HG03442 (cell line): ENCODE results near the gene COL6A1.
"Not testable (repeated sequence)": the region's sequence is repeated elsewhere in the genome, so short reads cannot be mapped to it uniquely, and the experiment has no call there.

Source experiments
- ATAC-seq: cut with Tn5 transposase; IDR thresholded peaks from one replicate; pipeline ENCODE4 v1.9.1; 2021; ENCODE audit warnings: mild to moderate bottlenecking, moderate library complexity; ENCODE audit not compliant: unreplicated experiment

The COL6A1 gene

DNA sequence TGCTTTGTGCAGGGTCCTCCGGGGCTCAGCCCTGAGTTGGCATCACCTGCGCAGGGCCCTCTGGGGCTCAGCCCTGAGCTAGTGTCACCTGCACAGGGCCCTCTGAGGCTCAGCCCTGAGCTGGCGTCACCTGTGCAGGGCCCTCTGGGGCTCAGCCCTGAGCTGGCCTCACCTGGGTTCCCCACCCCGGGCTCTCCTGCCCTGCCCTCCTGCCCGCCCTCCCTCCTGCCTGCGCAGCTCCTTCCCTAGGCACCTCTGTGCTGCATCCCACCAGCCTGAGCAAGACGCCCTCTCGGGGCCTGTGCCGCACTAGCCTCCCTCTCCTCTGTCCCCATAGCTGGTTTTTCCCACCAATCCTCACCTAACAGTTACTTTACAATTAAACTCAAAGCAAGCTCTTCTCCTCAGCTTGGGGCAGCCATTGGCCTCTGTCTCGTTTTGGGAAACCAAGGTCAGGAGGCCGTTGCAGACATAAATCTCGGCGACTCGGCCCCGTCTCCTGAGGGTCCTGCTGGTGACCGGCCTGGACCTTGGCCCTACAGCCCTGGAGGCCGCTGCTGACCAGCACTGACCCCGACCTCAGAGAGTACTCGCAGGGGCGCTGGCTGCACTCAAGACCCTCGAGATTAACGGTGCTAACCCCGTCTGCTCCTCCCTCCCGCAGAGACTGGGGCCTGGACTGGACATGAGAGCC is 22.7 kb downstream of the COL6A1 start:
- no peak for ATAC-seq

DNA sequence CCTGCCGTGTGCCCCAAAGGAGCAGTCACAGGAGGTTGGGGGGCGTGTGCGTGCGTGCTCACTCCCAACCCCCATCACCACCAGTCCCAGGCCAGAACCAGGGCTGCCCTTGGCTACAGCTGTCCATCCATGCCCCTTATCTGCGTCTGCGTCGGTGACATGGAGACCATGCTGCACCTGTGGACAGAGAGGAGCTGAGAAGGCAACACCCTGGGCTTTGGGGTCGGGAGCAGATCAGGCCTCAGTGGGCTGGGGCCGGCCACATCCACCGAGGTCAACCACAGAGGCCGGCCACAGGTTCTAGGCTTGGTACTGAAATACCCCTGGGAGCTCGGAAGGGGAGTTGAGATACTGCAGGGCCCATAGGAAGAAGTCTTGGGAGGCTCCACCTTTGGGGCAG is 23.5 kb downstream of the COL6A1 start:
- ATAC-seq, result no peak

DNA sequence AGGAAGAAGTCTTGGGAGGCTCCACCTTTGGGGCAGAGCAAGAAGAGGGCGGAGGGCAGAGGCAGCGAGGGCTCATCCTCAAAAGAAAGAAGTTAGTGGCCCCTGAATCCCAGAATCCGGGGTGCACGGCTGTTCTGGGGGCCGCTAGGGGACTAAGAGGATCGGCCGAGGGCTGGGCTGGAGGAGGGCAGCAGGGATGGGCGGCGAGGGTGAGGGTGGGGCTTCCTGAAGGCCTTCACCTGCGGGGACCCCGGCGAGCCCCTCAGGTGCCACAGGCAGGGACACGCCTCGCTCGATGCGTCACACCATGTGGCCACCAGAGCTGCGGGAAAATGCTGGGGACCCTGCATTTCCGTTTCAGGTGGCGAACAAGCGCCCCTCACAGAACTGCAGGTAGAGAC is 23.9 kb downstream of the COL6A1 start:
- no peak for ATAC-seq

DNA sequence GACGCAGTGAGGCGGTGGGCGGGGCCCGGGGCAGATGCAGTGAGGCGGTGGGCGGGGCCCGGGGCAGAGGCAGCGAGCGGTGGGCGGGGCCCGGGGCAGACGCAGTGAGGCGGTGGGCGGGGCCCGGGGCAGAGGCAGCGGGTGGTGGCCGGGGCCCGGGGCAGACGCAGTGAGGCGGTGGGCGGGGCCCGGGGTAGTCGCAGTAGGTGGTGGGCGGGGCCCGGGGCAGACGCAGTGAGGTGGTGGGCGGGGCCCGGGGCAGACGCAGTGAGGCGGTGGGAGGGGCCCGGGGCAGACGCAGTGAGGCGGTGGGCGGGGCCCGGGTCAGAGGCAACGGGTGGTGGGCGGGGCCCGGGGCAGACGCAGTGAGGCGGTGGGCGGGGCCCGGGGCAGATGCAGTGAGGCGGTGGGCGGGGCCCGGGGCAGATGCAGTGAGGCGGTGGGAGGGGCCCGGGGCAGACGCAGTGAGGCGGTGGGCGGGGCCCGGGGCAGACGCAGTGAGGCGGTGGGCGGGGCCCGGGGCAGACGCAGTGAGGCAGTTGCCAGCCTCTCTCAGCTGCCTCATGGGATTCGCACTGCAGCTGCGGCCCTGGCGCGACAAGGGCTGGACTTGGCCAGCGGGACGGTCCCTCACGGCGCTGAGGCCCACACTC is 24.4 kb downstream of the COL6A1 start:
- not testable (repeated sequence) for ATAC-seq

DNA sequence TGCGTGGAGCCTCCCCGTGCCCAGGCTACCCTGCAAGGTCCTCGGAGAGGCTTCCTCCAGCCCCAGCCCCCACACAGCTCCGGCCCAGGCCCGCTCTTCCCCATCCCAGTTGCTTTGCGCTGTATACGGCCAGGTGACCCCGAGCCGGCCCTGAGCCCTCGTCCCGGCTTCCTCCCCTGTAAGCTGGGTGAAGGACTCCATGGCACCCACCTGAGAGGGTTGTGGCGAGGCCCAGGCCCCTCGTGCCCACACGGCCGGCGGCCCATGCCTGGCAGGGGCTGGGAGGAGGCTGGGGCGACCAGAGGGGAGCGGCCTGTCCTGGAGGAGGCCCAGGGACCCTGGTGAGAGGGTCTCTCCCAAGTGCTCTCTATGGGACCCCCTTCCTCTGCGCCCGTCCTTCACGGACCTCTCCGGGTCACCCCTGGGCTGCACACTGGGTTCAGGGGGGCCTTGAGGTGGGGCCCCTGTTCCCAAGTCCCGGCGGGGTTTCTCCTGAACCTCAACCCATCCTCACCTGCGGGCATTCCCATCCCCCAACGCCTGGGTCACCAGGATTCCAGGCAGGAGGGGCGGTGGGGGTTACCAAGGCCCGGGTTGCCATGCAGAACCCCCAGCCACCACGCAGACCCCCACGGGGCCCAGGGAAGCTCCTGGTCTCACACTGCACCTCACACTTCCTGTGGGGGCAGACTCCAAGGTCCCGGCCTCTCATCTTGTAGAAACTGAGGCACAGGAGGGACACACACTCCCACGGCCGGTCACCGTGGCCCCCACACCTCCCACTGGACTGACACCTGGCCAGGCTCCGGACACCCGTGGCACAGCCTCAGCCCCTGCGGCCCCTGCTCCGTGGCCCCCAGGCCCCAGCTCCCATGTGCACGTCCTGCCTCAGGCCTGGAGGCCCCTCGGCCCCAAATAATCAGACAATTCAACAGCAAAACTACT is 25.2 kb downstream of the COL6A1 start:
- ATAC-seq, result no peak

DNA sequence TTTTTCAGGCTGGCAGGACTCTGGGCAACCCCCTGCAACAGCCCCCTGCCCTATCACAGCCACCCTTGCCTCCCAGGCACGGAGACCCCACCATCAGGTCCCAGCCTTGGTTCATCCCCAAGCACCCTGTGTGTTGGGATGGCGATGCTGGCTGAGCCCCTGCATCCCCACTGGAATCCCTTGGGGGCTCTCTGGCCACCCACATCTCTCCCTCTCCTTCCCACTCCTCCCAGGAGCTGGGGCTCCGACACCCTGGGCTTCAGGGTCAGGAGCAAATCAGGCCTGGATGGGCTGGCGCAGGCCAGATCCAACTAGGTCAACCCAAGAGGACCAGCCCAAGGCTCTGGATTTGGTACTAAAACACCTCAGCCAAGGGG is 25.9 kb downstream of the COL6A1 start:
- no peak for ATAC-seq

DNA sequence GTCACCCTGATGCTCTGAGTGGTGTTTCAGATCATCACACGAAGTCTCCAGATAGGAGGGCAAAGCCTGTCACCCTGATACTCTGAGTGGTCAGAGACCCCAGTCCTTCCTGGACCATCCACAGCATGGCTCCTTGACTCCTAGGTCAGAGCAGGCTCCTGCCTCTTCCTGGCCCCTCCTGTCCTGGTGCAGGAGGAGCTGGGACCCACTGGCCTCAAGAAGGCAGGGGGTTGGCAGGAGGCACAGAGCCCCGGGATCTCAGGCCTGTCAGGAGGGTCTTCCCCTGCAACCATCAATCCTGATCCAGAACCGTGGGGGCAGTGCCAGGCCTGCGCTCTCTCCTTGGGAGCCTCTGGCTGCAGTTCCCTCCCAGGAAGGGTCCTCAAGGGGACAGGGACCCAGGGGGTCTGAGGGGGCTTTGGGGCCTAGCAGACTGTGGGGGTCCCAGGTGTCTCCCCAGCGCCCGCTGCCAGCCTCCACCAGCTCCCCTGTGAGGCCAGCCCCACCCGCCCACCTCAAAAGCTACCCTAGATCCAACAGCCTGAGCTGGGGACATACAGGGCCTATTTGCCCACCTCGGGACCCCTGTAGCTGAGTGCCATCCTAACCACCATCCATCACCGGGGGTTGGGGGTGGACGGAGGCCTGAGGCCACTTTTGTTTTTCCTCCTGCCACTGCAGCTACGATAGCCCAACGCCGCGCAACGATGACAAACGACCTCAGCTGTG is 27.5 kb downstream of the COL6A1 start:
- no peak for ATAC-seq

DNA sequence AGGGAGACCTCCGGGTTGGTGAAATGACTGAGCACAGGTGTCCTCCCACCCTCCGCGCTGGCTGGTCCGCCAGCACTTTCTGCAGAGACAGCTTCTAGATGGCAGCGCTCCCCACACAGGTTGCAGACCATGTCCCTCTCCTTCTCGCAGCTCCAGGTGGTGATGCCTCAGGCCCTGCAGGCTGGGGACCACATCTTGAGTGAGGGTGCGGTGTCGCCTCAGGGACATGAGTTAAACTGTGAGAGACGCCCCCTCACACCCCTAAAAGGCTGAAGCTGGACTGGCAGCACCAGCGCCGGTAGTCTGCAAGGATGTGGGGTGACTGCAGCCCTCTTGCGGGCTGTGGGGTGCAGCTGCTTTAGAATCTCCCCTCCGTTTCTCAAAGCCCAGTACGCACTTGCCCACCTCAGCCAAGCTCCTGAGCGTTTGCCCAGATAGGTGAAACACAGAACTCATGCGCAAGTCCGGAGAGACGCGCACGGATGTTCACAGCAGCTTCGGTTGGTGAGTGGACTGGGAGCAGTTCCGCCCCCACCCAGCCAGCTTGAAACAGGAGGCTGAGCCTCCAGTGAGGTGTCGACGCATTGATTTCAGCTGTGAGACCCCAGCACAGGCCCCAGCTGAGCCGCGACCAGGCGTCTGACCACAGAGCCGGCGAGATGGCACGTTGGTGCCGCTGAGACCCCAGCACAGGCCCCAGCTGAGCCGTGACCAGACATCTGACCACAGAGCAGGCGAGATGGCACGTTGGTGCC is 28.6 kb downstream of the COL6A1 start:
- no peak for ATAC-seq

DNA sequence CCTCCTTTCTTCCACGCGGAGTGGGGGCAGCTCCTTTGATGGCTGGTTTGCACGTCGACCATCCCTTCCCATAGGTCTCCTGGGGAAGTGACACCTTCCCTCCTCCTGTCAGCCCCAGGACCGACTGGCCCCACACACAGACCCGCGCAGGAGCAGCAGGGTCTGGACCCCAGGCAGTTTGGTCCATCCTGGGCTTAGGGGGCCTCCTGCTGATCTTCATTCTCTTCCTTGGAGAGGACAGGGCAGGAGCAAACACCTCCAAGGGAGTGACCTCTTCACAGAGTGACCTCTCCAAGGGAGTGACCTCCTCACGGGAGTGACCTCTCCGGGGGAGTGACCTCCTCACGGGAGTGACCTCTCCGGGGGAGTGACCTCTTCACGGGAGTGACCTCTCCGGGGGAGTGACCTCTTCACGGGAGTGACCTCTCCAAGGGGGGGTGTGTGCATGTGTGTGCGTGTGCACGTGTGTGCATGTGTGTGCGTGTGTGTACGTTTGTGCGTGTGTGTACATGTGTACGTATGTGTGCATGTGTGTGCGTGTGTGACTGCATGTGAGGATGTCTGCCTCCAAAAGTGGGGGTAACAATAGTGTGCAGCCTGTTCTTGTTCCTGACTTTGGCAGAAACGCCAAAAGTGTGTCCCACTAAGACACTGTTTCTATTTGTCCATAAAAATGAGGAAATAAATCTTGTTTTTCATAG is 29.8 kb downstream of the COL6A1 start:
- no peak for ATAC-seq

DNA sequence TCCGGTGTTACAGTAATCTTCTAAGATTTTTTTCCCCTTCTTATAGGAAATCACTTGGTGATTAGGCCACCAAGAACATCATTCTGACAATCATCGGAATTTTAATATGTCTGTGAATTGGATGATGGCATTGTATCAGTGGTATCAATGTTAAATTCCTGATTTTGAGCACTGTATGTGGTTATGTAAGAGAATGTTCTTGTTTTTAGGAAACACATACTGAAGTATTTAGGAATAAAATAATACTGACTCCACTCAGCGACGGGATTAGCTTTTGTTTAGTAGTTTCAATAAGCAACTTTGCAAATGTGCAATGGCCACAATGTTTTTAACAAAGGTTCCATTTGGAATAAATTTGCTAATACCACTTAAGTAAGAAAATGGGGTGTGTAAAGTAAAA is 30.6 kb downstream of the COL6A1 start:
- ATAC-seq, result no peak

DNA sequence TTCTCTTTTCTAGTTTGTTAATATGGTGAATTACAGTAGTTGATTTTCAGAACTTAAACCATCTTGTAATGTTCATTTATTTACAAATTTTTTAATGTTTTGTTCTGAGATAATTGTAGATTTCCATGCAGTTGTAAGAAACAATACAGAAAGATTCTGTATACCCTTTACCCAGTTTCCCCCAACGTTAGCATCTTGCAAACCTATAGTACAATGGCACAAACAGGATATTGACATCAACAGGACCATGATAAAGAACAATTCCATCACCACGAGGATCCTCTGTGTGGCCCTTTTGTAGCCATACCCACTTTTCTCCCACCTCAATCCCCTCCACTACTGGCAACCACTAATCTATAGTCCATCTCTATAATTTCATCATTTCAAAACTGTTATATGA is 33.3 kb downstream of the COL6A1 start:
- no peak for ATAC-seq

DNA sequence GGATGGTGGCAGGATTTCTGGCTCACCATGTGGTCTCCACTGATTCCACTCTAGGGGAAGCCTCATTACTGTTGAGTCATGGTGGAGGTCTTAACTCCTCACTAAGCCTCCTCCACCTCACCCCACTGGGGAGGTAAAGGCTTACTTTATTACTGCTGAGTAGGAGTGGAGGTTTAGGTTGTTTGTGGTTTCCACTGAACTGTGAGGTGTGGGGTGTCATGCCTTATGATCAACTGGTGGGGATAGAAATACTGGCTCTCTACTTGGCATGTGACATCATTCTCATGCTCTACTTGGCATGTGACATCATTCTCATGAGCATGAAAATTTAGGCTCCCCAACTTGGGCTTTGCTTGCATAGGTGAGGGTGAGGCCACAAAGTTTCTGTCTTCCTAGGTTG is 35.6 kb downstream of the COL6A1 start:
- no peak for ATAC-seq

DNA sequence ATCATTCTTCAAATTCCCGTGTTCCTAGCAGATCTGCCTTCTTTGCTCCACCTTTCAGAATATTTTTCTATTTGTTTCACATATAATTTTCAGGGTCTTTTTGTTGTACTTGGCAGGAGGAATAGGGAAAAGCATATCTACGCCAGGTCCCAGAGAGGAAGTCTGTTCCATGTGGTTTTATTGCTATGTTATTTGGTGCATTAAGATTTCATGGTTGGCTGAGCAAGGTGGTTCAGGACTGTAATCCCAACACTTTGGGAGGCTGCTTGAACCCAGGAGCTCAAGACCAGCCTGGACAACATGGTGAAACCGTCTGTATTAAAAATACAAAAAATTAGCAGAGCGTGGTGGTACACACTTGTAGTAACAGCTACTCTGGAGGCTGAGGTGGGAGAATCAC is 36.1 kb downstream of the COL6A1 start:
- ATAC-seq, result no peak

DNA sequence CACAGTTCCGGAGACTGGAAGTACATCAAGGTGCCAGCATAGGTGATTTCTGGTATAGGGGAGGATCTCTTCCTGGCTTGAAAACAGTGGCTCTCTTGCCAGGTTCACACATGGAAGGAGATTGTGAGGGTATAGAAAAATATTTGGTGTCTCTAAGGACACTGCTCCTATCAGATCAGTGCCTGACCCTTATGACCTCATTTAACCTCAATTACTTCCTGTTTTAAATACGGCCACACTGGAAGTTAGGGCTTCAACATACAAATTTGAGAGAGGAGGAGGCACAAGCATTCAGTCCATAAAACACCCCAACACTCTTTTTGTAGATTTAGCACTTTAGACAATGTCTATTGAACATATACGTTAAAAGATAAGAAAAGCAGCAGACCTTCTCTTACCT is 37.0 kb downstream of the COL6A1 start:
- no peak for ATAC-seq

DNA sequence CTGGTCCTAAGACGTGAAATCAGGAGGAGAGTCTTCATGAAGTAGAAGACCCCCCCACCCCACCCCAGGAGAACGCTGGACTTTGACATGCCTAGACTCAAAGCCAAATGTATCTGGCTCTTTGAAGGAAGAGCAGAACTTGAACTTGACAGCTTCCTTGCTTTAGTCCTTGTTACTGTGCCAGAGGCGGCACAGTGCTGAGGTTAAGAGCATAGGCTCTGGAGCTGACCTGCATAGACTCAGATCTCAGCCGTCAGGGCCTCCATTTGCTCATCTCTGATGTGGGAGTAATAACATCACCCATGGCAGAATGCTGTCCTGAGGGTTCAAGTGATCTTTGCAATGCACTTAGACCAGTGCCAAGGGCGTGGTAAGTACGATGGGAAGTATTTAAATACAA is 39.0 kb downstream of the COL6A1 start:
- ATAC-seq, result no peak

DNA sequence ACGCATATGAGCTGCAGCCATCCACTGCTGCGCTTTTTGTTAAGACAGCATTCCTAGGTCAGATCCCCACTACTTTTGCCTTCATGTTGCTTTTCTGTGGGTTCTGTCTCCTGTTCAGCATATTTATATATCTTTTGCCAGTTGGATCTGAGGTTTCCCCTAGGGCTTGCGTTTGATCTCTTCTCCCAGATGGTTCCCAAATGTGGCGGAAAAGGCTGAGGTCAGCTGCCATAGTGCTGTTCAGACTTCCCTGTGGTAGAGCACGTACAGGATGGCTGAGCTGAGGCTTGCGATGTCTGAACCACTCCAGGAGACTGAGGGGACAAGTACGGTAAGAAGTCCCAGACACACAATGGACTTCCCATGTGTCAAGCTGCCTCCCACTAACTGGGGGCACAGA is 39.8 kb downstream of the COL6A1 start:
- no peak for ATAC-seq

DNA sequence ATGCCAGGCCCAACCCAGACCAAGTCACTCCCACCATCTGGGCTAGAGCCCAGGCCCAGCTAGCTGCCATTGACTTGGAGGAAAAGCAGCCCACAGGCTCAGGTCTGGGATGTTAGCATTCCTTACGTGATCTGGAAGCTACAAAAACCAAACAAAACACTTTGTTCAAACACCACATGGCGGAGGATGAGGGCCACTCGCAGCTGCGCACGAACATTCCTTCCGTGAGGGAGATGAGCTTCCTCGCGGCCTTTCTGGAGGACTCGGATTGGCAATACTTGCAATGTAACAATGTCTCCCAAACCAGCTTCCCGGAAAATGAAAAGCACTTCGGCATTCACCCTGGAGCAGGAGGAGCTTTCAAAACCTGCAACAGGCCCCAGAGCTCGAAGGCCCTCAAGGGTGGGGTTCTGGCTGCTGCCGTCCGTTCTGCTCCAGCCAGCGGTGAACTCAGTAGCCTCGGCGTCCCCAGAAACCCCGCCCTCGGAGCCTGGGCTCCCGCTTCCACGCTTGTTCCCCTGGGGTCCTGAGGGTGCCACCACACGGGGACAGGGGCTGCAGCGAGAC is 40.5 kb downstream of the COL6A1 start:
- ATAC-seq, result no peak

DNA sequence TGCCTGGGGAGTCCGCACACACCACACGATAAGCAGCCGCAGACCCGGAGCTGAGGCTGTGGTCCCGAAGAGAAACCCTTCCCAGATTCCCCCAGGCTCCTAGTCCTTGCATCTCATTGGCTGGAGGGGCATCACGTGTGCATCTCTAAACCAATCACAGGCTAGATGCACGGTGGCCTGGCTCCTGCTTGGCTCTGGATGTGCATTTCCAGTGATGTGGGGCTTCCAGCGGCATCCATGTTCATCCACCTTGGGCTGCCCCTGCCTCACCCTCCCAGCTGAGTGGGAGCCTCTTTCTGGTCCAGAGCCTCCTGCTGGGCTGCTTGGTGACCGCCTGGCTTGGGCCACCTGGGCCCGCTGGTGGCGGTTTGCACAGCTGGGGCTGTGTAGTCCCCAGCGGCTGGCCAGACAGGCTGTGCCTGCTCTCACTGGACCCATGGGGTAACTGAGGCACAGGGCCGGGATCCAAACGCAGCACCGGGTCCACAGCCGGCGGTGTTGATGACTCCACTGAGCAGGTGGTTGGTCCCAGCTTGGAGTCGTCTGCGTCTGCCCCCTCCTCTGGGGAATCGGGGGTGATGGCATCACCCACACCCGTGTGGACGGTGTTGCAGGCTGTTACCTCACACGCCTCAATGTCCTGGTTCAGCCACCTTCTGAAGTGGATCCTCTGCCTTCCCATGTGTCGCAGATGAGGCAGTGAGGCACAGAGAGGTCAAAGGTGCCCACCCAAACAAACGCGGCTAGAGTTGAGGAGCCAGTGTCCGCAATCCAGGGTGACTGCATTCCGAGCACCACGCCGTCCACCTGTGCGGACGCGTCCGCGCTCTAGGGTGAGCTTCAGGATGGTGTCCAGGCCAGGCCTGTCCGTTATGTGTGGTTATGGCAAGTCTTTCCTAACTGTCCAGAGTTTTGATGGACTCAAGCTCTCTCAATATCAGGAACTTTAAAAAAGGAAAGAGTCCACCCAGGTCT is 41.3 kb downstream of the COL6A1 start:
- no peak for ATAC-seq
